K562 (cell line): ENCODE data around the gene HINT3. TPM values are rescaled to one million over a fixed set of nuclear protein-coding genes. Genes with fewer than 3 reads are reported as not detected.
A peak's percentile ranks its signal among the peaks of the same experiment; 100 is the strongest.

ENCODE experiments used
- ATAC-seq: fragments of 200-7000 bp; cut with Tn5 transposase; 3 replicates; pipeline ENCODE4 v1.9.1; 2020; ENCODE audit warnings: moderate library complexity
- BruUV-seq: library from RNA; stranded (reverse); fragments of 400-500 nt; replicated peaks from 2 replicates; lab custom pipeline; 2021; lab: Mats Ljungman, UMichigan
- CTCF ChIA-PET: fragments of 300-600 bp; formaldehyde crosslinking; extraction: SDS; loops from one replicate; lab custom pipeline; 2021; ENCODE audit warnings: low intra/inter-chr PET ratio; lab: Yijun Ruan, JAX
- POLR2A ChIA-PET: fragments of 300-600, 350-650 bp; sonication (Branson Sonifier 250); formaldehyde crosslinking; extraction: SDS; loops from one replicate; lab custom pipeline; 2021; ENCODE audit warnings: antibody characterized with exemption, inconsistent platforms; lab: Yijun Ruan, JAX
- DNase-seq, 4 experiments: peaks; one replicate each; pipeline versions ENCODE4 v3.0.0 to v3.0.0-alpha.2; 2011 to 2018; ENCODE audit warnings: low spot score in 3 of 4, mixed read lengths in 3 of 4; ENCODE audit errors: extremely low read depth in 1 of 4
- FAIRE-seq: peaks from 2 replicates; lab custom pipeline; 2011; peaks lifted over from hg19 to GRCh38; lab: Jason Lieb, UNC
- H2AFZ ChIP-seq: 2 replicates; pipeline ENCODE4 v1.6.0; 2011; ENCODE audit warnings: low read depth, low read length, control low read depth, inconsistent platforms
- H3K27ac ChIP-seq: fragments of 200-600 bp; 3 replicates; pipeline ENCODE4 v1.8.0; 2011; ENCODE audit warnings: low read depth, mild to moderate bottlenecking, control low read depth, inconsistent platforms, low read length, moderate library complexity, mixed read lengths; ENCODE audit errors: extremely low read depth
- H3K27me3 ChIP-seq, 2 experiments: fragments of 300-600 bp in 1 of 2; 2 replicates in 1 of 2; 3 replicates in 1 of 2; pipeline versions ENCODE4 v1.6.0 to v1.8.0; 2011; ENCODE audit warnings: inconsistent platforms in 2 of 2, low read length in 2 of 2, mild to moderate bottlenecking in 1 of 2, mixed read lengths in 1 of 2, moderate library complexity in 1 of 2; ENCODE audit not compliant: control insufficient read depth in 2 of 2, insufficient read depth in 2 of 2
- H3K36me3 ChIP-seq: fragments of 300-600 bp; 3 replicates; pipeline ENCODE4 v1.8.0; 2011; ENCODE audit warnings: mild to moderate bottlenecking, low read length, inconsistent platforms; ENCODE audit not compliant: control insufficient read depth, insufficient read depth
- H3K4me1 ChIP-seq, 2 experiments: fragments of 200-600 bp in 1 of 2; replicated peaks in 1 of 2; 2 replicates in 1 of 2; 3 replicates in 1 of 2; pipeline versions ENCODE4 v1.5.1 to v1.8.0; 2011; ENCODE audit warnings: inconsistent platforms in 2 of 2, low read length in 2 of 2, mild to moderate bottlenecking in 1 of 2, mixed read lengths in 1 of 2, moderate library complexity in 1 of 2; ENCODE audit not compliant: control insufficient read depth in 2 of 2, insufficient read depth in 2 of 2
- H3K4me2 ChIP-seq: 2 replicates; pipeline ENCODE4 v1.6.1; 2011; ENCODE audit warnings: low read length, control low read depth, inconsistent platforms, mixed read lengths; ENCODE audit not compliant: insufficient read depth
- H3K4me3 ChIP-seq: fragments of 200-600 bp; sonication (generic), shearing (Covaris generic); 2 replicates; pipeline ENCODE4 v1.5.1; 2016; ENCODE audit warnings: control low read depth, inconsistent platforms
- H3K79me2 ChIP-seq: fragments of 200-600 bp; 3 replicates; pipeline ENCODE4 v1.8.0; 2011; ENCODE audit warnings: low read length, inconsistent platforms; ENCODE audit not compliant: control insufficient read depth, insufficient read depth
- H3K9ac ChIP-seq, 2 experiments: 2 replicates each; pipeline versions ENCODE4 v1.6.0 to v1.6.1; 2011; ENCODE audit warnings: low read depth in 2 of 2, low read length in 2 of 2, control low read depth in 1 of 2, inconsistent platforms in 1 of 2, mild to moderate bottlenecking in 1 of 2, mixed read lengths in 1 of 2; ENCODE audit not compliant: insufficient read depth in 1 of 2
- H3K9me1 ChIP-seq: one replicate; pipeline ENCODE4 v1.6.0; 2011; ENCODE audit warnings: inconsistent platforms, mild to moderate bottlenecking, low read length, moderate library complexity; ENCODE audit not compliant: control insufficient read depth, insufficient read depth
- H3K9me3 ChIP-seq: replicated peaks from 2 replicates; pipeline ENCODE4 v1.5.1; 2011; ENCODE audit warnings: low read depth, low read length, inconsistent platforms; ENCODE audit not compliant: control insufficient read depth, insufficient read depth
- H4K20me1 ChIP-seq: replicated peaks from 2 replicates; pipeline ENCODE4 v1.6.1; 2011; ENCODE audit warnings: low read length, inconsistent platforms, mixed read lengths; ENCODE audit not compliant: control insufficient read depth, insufficient read depth
- CBFA2T2 ChIP-seq: fragments of 450-650 bp; conservative IDR thresholded peaks from 2 replicates; pipeline ENCODE4 v1.6.1; 2017; ENCODE audit warnings: mild to moderate bottlenecking
- CBFA2T3 ChIP-seq: fragments of 450-650 bp; IDR thresholded peaks from 2 replicates; pipeline ENCODE4 v1.6.1; 2017
- COPS2 ChIP-seq: fragments of 450-650 bp; conservative IDR thresholded peaks from 2 replicates; pipeline ENCODE4 v1.6.1; 2016; ENCODE audit warnings: mild to moderate bottlenecking, moderate library complexity
- CREM ChIP-seq: IDR thresholded peaks from 2 replicates; pipeline ENCODE4 v1.6.1; 2014; ENCODE audit warnings: antibody characterized with exemption, low read depth
- HEY1 ChIP-seq: fragments of 250-450 bp; sonication (Bioruptor Pico); IDR thresholded peaks from 2 replicates; pipeline ENCODE4 v1.5.0; 2020; ENCODE audit warnings: mild to moderate bottlenecking, moderate library complexity, borderline replicate concordance
- HMG20B ChIP-seq: fragments of 250-450 bp; sonication (Bioruptor Pico); IDR thresholded peaks from 2 replicates; pipeline ENCODE4 v1.5.0; 2021; ENCODE audit warnings: mild to moderate bottlenecking
- HNRNPK ChIP-seq: fragments of 200-400 bp; formaldehyde crosslinking; IDR thresholded peaks from one replicate; pipeline ENCODE4 v1.6.1; 2018; ENCODE audit warnings: mild to moderate bottlenecking, low read depth, low read length; ENCODE audit not compliant: poor library complexity, severe bottlenecking
- L3MBTL2 ChIP-seq: fragments of 450-650 bp; IDR thresholded peaks from 2 replicates; pipeline ENCODE4 v1.6.1; 2016; ENCODE audit warnings: mild to moderate bottlenecking, moderate library complexity
- MCM7 ChIP-seq, 2 experiments: fragments of 450-650 bp; IDR thresholded peaks; 2 replicates each; pipeline ENCODE4 v1.6.1; 2016 to 2018
- NCOA4 ChIP-seq: fragments of 450-650 bp; IDR thresholded peaks from 2 replicates; pipeline ENCODE4 v1.6.1; 2018; ENCODE audit warnings: mild to moderate bottlenecking; ENCODE audit not compliant: partially characterized antibody
- ZNF12 ChIP-seq: sonication (generic); formaldehyde crosslinking; IDR thresholded peaks from 2 replicates; pipeline ENCODE4 v1.4.0; 2020; ENCODE audit warnings: mild to moderate bottlenecking, missing genetic modification reagents
- ZNF551 ChIP-seq: fragments of 250-450 bp; sonication (Bioruptor Pico); IDR thresholded peaks from 2 replicates; pipeline ENCODE4 v1.5.0; 2021; ENCODE audit warnings: mild to moderate bottlenecking, moderate library complexity
- WGBS: fragments of 100-300 bp; shearing (Covaris generic); methylation state at CpG from one replicate; pipeline ENCODE4 v1.1.6; 2016; ENCODE audit warnings: low coverage, mixed read lengths; ENCODE audit not compliant: insufficient coverage; ENCODE audit errors: missing lambda C conversion rate; 5-methylcytosine and 5-hydroxymethylcytosine counted together
- in situ Hi-C: fragments of 300-500 bp; cut with MboI; formaldehyde crosslinking; loops from 4 replicates; pipeline ENCODE4 v1.15.0; 2018; ENCODE audit warnings: inconsistent platforms, mixed read lengths
- intact Hi-C: fragments of 100-400 bp; cut with micrococcal nuclease; formaldehyde crosslinking; loops from 2 replicates; pipeline ENCODE4 v1.14.2; 2022
- polyA plus RNA-seq, 8 experiments: library from polyadenylated mRNA; depleted of rRNA in 4 of 8; stranded (reverse) in 5 of 8; unstranded in 3 of 8; fragments of >200 nt; fragmentation: Nextera tagmentation in 2 of 8; fragmentation: Illumina TruSeq in 1 of 8; extraction: Ambion mirVana in 2 of 8; extraction: Trizol in 1 of 8; gene quantifications; 2 replicates each; pipeline versions ENCODE4 v1.2.1 to v1.2.3, GENCODE V29; 2011 to 2014; ENCODE audit warnings: inconsistent platforms in 1 of 8, missing spikeins in 1 of 8
- total RNA-seq, 7 experiments: library from RNA; depleted of rRNA in 6 of 7; stranded (reverse); fragments of >200 nt in 6 of 7; fragmentation: Illumina TruSeq in 2 of 7; extraction: Trizol in 2 of 7; gene quantifications; 2 replicates each; pipeline versions ENCODE4 v1.2.1 to v1.2.3, GENCODE V29; 2011 to 2021; ENCODE audit warnings: low replicate concordance in 1 of 7
- TF ChIP-seq, protein P1 (sequence below): fragments of 450-650 bp; formaldehyde crosslinking; IDR thresholded peaks from 2 replicates; pipeline ENCODE4 v1.4.0; 2022; ENCODE audit warnings: missing genetic modification characterization

HINT3 gene
- total and polyA plus RNA-seq, 9 of the 15 experiments (the other 6 are each of a cell fraction or from before 2014, with no cell fraction given), result 1.4 to 16.6 (median 10.8) TPM

DNA sequence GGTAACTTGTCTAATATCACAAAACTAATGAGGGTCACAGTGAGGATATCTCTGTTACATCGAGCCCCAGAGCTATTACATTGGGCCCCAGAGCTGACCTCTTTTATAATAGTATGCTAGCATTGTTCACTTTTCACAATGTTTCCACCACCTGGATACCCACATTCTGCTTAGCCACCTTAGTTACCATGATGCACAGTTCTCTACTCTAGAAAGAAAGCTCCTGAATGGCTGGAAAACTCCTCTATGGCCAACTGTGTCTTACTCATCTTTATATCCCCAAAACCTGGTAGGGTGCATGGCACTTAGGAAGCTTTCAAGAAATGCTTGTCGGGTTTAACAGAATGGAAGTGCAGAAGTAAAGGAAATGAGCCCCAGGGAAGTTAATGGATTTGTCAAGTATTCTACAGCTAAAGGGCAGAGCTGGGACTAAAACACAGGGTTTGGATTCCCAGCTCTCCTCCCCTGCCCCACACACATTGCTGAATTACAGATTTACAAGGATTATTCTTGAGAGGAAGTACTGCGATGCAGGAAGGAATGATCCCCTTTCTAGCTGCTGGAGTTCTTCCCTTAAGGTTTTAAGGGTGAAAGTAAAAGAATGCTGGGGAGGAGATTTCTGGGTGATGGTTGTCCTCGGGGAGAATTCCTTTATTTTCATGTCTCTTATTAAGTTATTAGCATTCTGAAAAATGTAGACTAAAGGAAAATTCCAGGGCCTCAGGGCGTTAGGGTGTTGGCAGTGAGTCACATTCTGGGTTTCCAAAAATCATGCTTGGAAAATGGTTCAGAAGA lies 16.1 kb upstream of the HINT3 start (continued):
- TF ChIP-seq ZNF12 (CRISPR knock-in tag) (no peak), MCM7 (IDR thresholded peaks at IDR 0.05) (no peak), HMG20B (CRISPR knock-in tag) (no peak), HEY1 (CRISPR knock-in tag) (no peak)
- TF ChIP-seq, protein P1, sequence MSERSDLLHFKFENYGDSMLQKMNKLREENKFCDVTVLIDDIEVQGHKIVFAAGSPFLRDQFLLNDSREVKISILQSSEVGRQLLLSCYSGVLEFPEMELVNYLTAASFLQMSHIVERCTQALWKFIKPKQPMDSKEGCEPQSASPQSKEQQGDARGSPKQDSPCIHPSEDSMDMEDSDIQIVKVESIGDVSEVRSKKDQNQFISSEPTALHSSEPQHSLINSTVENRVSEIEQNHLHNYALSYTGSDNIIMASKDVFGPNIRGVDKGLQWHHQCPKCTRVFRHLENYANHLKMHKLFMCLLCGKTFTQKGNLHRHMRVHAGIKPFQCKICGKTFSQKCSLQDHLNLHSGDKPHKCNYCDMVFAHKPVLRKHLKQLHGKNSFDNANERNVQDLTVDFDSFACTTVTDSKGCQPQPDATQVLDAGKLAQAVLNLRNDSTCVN (CRISPR knock-in tag), result no peak

DNA sequence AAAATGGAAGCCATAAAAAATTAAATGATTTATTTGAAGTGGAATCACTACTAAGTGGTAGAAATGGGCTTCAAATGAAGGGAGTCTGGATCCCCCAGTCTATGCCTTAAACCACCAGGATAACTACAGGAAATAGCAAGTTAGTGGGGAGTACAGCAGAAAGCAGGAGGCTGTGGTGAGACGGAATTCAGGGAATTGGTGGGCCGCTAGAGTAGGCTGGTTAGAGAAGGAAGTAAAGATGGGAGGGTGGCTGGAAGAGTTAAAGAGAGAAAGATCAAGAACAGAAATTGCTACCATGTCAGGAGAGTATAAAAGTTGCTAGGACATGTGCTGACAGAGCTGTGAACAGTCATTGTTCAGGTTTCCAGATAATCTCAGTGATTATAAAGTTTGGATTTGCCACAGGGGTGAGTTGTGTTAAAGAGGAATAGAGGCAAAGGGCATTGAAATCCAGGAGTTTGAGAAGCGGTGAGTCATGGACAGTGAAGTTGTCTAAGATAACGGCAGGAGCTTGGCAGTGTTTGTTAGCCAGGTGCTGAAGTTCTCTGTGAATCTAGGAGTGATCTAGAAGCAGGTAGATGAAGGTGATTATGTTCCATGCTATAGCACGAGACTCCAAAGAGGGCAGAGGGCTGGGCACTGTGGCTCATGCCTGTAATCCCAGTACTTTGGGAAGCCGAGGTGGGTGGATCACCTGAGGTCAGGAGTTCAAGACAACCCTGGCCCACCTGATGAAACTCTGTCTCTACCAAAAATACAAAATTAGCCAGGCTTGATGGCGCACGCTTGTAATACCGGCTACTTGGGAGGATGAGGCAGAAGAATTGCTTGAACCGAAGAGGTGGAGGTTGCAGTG lies 13.7 kb upstream of the HINT3 start:
- Histone ChIP-seq H2AFZ (peak overlapping the region; percentile 79), H3K27ac (peak overlapping the region; percentile 70; the same call in 1 of the 3 replicates), H3K4me2 (no peak overlapping the region; the same call in 1 of the 2 replicates), H3K9me3 (no peaks in the 10 kb centered on the region), H3K27me3 (no peaks in the 10 kb centered on the region), H4K20me1 (no peaks in the 10 kb centered on the region), H3K9me1 (no peaks in the 10 kb centered on the region), H3K4me3 (no peak overlapping the region), H3K36me3 (no peaks in the 10 kb centered on the region), H3K9ac (peak overlapping the region in 1 of 2 experiments; percentile 56; a peak in 1 of 4 replicates), H3K79me2 (no peaks in the 10 kb centered on the region), H3K4me1 (peaks cover 18 to 68% of the 10 kb centered on the region in 2 experiments)
- ChIA-PET CTCF (no interaction called here), POLR2A (interaction anchor here (0.7 to 1.8 kb wide), 3 partner anchors 13 to 20 kb away, joined by 3 to 5 read pairs (median 5); partner anchors contain the start of gene HINT3)
- ATAC-seq, result peak; percentile 11; the same call in 1 of the 3 replicates
- BruUV-seq, result no TSS peak
- WGBS, result 42% methylated on average over 10 of the region's 10 CpGs
- DNase-seq, result peak in 1 of 4 experiments; percentile 43
- no peak for FAIRE-seq
- in situ Hi-C loops, result no loop called here
- intact Hi-C loops, result no loop called here
- TF ChIP-seq HNRNPK (no peak), CREM (no peak), L3MBTL2 (peak; percentile 8; the same call in 1 of the 2 replicates), NCOA4 (no peak), CBFA2T2 (0 out of 2 replicates have a peak, but pooled peaks have one; percentile 3), COPS2 (no peak), ZNF551 (CRISPR knock-in tag) (no peak), CBFA2T3 (peak; percentile 46; the same call in 1 of the 2 replicates)
